ENCODE measurements around the gene MTCH1. TPM values are rescaled to one million over a fixed set of nuclear protein-coding genes. Genes with fewer than 3 reads are reported as not detected.
A peak's percentile ranks its signal among the peaks of the same experiment; 100 is the strongest.
"Not testable (repeated sequence)": the region's sequence is repeated elsewhere in the genome, so short reads cannot be mapped to it uniquely, and the experiment has no call there.

The MTCH1 gene
- polyA plus RNA-seq, 10 donors: 93.3 to 132 (median 112) TPM

DNA sequence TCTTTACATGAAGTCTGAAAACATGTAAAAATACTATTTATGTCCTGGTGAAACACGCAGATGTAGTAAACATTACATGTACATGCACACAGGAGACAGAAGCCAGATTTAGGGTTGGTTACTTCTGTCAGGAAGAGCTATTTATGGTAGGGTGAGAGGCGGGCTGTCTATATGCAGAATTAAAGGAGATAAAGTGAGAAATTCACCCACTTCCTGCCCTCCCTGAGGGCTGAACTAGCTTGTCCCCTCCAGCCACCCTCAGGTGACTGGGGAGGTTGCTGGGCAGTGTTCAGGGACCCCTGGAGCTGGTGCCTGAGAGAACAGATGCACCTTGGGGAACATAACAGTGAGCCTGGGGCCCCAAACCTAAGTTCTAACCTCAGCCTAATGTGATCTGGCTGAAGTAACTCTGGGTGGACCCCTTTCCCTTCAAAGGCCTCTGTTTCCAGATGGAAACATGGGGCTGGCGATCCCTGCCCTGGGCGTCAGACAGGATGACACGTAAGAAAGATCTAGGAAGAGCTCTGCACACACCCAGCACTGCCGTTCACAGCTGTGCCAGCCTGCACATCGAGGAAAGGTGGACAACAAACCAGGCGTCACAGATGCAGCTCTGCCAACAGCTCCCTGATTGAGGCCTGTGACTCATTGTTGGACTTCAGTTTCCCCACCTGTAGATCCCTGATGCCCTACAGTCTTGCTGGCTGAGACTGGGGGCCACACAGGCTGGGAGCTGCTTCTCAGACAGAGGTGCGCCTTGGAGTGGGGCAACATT, 30.1 kb downstream of the MTCH1 start:
- DNase-seq: no peak

DNA sequence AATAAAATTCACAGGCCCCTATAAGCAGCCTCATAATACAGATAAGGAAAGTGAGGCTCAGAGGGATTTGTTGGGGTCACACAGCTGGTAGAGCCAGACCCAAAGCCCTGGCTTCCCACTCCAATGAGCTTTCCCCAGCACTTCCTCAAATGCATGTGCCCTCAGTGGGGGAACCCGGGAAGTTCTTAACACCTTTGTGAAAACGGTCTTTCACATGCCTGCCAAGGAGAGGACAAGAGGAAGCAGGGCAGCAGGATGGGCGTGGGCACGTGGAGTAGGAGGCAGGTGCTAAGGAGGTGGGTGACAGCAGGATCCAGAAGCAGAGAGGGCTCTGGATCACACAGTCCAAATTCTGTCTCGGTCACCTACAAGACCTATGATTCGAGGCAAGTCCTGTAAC, 30.9 kb downstream of the MTCH1 start:
- DNase-seq: no peak

DNA sequence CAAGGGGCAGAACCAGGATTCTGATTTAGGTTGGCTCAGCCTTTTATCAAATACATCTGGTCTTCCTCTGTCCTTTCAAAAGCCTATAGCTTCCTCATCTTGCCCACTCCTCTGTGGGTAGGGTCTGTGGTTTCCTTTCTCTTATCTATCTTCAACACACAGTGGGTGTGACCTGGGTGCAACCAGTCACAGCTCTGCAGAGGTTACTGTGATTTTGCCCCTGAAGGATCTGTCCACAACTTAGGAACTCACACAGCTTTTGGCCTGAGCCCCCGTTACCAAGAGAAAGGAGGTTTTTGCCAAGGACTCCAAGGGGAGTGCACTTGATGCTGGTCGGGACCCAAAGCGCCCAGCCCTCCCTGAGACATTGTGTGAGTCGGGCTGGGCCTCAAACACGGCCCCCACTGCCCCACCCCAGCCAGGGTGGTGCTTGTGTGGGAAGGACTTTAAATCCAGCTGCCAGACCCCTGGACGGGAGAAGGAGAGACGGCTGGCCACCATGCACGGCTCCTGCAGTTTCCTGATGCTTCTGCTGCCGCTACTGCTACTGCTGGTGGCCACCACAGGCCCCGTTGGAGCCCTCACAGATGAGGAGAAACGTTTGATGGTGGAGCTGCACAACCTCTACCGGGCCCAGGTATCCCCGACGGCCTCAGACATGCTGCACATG, 31.6 kb downstream of the MTCH1 start, which contains the start of gene PI16:
Gene PI16 (plus strand): TSS at position 477 of the 670 bp plus-strand sequence. CDS start 23 bp downstream, at position 500.
- DNase-seq: no peak

DNA sequence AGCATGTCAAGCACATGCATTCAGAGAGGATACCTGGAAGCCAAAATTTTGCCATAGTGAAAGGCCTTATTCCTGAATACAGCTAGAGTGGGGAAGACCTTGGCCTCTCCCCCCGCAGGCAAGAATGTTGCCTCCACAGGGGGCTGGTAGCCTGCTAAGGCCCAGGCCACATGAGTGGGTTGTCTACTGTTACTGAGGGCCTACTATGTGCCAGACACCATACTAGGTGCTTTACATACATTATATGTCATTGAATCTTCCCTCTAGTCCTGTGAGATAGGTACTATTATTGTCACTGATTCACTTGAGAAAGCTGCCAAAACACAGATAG, 32.1 kb downstream of the MTCH1 start:
- DNase-seq: no peak

DNA sequence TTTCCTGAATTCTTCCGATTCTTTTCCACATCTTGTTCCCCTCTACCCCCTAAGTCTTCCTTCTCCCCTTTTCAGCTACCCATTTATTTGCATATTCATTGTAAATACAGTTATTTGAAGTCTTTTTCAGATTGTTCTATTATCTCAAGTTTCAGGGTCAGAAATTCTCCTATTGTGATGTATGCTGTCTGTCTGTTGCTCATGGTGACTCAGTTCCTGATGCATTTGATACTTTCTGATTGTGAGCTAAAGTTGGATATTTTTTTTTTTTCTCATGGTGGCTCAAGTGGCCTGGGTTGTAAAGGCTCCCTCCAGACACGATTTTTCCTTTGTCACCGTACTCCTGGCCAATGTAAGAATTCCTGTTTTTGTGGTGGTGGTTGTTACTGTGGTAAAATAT, 36.4 kb downstream of the MTCH1 start:
- no peak for DNase-seq

DNA sequence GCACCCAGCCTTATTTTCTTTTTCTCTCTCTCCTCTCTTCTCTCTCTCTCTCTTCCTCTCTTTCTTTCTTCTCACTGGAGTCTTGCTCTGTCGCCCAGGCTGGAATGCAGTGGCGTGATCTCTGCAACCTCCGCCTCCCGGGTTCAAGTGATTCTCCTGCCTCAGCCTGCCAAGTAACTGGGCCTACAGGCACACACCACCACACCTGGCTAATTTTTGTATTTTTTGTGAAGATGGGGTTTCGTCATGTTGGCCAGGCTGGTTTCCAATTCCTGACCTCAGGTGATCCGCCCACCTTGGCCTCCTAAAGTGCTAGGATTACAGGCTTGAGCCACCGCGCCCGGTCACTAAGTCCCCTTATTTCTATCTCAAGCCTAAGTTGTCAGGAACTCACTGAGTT, 36.9 kb downstream of the MTCH1 start:
- DNase-seq: not testable (repeated sequence)

DNA sequence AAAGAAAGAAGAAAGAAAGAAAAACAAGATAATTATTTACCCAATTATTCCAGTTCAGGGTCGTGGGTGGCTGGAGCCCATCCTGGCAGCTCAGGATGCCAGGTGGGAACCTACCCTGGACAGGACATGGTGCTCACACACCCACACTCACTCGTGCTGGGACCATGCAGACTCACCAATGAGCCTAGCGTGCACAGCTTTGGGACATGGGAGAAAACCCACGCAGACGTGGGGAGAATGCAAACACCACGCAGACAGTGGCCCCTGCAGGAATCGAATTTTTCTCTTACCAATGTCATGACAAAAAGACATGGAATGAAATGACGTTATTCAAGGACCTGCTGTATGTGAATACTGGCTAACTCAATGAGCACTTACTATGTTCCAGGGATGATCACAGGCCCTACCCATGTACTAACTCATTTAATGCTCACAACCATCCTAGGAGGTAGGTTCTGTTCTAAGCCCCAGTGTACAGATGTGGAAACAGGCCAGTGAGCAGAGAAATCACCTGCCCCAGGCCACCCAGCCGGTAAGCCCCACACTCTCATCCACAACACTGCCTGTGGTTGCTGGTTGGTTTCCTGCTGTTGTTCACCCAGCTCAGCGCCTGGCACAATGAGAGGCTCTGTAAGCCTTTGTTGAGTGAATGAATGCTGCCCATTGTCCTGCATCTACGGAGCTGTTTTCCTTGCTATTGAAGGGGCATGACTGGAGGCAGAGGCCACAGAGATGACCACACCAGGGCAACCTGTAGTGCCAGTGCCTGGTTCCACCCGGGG, 38.2 kb downstream of the MTCH1 start:
- DNase-seq: no peak

DNA sequence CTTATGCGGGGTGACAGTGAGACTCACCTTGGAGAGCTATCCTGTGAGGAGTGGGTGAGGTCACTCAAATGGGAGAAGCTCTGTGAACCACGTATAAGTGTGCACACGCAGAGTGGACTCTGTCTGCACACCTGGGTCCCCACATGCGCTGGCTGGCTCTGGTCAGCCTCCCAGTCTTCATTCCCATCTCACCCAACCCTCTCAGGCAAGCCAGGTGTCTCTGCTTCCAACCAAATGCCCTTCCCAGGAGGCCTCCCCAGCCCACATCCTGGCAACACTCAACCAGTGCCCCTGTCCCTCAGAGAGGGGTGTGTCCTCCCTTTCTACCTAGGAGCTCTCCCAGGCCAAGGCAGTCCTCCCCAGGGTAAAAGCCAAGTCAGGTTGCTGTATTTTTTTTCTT, 39.5 kb downstream of the MTCH1 start:
- DNase-seq: no peak

DNA sequence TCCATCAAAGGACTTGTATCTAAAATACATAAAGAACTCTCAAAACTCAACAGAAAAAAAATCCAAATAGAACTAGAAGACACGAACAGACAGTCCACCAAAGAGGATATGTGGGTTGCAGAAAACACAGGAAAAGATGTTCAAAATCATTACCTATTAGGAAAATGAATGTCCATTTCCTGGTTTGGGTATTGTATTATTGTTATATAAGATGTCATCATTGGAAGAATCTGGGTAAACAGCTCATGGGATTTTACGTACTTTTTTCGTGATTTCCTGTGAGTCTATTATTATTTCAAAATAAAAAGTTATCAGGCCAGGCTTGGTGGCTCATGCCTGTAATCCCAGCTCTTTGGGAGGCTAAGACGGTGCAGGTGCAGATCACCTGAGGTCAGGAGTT, 40.7 kb downstream of the MTCH1 start:
- DNase-seq: no peak

DNA sequence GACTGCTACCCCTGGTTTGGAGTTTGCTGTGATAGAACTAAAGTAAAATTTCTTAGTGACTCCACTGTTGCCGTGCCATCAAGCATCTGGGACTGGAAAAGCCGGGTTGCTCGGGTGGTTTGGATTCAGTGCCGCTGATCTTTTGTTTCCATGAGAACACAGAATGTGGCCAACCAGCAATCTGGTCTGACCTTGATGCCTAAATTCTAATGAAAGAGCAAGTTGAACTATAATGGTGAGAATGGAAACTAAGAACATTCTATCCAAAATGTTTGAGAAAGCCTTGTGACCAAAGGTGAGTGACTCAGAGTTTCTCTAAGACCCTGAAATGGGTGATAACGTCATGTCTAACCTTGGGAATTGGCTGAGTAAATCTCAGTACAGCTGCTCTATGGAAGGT, 41.3 kb downstream of the MTCH1 start:
- no peak for DNase-seq

DNA sequence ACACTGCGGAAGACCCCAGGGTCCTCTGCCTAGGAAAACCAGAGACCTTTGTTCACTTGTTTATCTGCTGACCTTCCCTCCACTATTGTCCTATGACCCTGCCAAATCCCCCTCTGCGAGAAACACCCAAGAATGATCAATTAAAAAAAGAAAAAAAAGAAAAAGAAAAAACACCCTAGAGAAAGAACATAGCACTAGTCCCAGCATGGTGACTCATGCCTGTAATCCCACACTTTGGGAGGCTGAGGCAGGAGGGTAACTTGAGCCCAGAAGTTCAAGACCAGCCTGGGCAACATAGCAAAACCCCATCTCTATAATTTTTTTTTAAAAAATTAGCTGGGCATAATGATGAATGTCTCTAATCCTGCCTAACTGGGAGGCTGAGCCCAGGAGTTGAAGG, 43.7 kb downstream of the MTCH1 start:
- DNase-seq: not testable (repeated sequence)

DNA sequence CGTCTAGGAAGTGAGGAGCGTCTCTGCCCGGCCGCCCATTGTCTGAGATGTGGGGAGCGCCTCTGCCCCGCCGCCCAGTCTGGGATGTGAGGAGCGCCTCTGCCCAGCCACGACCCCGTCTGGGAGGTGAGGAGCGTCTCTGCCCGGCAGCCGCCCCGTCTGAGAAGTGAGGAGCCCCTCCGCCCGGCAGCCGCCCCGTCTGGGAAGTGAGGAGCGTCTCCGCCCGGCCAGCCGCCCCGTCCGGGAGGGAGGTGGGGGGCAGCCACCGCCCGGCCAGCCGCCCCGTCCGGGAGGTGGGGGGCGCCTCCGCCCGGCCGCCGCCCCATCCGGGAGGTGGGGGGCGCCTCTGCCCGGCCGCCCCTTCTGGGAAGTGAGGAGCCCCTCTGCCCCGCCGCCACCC, 44.4 kb downstream of the MTCH1 start:
- not testable (repeated sequence) for DNase-seq

DNA sequence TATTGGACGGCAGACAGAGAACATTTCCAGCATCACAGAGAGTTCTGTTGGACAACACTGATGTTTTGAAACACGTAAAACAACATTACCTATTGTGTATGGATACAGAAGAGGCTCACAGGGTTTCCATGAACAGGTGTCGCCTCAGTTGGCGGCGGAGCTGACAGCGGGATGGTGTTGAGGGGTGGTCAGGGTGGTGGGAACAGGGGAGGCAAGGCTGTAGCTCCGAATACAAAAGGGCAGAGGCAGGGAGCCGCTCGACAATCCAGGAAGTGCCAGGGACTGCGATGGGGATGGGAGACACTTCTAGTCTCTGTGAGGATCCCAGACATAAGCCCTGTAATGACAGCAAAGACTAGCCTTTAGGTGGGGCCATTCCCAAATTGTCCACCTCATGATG, 46.0 kb downstream of the MTCH1 start:
- no peak for DNase-seq

DNA sequence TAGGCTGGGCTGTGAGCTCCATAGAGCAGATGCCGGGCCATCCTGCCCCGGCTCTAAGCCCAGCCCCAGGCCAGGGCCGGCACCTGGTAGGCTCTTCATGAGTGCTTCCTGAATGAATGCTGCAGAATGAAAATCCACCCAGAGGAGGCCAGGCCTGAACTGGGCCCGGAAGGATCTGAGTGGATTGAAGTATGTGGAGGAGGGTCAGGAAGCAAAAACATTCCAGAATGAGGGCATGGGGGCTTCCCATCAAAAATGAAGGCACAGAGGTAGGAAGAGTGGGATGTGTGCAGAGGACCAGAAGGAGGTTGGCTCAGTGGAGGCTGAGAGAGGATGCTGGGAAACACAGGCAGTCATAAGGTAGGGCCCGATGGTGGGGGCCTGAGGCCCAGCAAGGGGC, 47.0 kb downstream of the MTCH1 start:
- DNase-seq: not testable (repeated sequence)

DNA sequence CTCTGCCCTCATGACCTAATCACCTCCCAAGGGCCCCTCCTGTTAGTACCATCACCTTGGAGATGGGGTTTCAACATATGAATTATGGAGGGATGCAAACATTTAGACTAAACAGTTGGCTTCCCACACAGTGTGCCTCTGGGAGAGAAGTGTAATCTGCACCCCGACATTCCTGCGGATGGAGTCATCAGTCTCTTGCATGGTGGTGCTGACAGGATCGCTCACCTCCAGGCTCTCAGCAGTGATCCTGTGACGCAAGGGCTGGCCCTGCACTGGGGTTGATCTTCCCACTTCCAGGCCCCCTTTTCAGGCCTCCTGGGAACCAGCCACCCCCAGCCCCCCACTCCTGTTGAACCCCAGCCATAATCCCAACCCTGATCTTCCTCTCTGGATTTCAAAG, 47.5 kb downstream of the MTCH1 start:
- DNase-seq: peak in 1 of 3 donors; percentile 67

DNA sequence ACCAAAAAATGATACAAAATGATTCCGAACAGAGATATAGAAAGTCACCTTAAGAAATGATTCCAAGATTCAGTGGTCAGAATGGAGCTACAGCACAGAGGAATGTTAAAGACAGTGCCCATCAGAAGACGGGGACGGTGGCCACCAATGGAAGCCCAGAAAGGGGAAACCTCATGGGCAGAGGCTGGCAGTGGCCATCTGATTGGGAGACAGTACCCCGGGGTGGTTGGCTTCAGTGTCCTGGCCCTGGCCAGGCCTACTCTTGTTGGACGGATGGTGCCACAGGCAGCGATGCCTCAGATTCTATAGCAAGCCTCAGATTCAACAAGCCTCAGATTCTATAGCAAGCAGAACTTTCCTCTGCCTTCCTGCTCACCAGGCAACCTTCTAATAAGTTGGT, 48.1 kb downstream of the MTCH1 start:
- no peak for DNase-seq

DNA sequence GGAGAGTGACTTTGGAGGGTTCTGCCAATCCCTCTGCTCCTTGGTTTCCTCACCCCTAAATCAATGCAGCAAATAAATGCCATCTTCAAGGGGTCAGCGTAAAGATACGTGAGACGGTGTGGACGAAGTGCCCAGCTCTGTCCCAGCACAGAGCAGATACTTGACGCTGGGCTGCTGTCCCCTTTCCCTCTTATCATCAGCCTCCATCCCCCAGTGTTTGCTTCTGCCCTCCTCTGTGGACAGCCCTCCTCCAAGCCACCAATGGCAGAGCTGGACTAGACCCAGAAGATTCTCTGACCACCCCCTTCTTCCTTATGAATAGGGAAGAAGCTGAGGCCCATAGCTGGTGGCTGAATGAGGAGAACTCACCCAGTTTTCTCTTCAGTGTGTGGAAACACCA, 49.2 kb downstream of the MTCH1 start:
- DNase-seq: no peak

DNA sequence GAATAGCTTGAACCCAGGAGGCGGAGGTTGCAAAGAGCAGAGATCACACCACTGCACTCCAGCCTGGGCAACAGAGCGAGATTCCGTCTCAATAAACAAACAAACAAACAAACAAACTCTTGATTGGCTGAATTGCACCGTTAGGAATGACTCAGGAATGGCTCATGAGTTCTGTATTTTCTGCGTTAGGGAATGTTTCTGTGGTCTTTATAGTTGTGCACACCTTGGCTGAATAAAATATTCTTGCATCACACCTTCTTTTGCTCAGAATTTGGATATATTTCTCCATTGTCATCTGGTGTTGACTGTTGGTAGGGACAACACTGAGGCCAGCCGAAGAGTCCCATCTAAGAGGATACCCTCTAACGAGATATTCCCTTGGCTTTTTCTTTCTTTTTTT, 51.1 kb downstream of the MTCH1 start:
- DNase-seq: no peak

DNA sequence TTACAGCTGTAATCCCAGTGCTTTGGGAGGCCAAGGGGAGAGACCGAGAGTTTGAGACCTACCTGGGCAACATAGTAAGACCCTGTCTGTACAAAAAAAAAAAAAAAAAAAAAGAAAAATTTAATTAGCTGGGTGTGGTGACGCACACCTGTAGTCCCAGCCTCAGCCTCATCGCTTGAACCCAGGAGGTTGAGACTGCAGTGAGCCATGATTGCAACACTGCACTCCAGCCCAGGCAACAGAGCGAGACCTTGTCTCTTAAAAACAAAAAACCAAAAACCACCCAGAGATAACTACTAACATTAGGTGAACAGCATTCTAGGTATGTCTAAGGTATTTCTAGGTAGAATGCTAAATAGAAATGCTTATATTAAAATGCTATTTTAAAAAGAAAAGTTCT, 52.5 kb downstream of the MTCH1 start:
- no peak for DNase-seq

DNA sequence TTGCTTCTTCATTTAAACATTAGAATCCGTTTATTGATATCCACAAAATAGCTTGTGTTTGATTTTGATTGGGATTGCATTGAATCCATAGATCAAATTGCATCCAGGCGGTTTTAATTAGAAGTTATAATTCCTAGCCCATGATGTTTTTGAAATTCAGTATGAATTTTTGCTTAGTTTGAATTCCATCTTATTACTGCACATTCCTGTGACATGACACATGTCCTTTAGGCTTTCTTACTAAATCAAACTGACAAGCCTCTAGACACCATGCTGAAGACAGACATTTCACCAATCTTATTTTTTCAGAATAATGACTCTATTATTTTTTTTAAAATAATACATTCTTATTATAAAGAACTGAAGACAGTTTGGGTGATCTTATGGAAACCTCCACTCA, 52.9 kb downstream of the MTCH1 start:
- DNase-seq: peak in 1 of 3 donors; percentile 74

DNA sequence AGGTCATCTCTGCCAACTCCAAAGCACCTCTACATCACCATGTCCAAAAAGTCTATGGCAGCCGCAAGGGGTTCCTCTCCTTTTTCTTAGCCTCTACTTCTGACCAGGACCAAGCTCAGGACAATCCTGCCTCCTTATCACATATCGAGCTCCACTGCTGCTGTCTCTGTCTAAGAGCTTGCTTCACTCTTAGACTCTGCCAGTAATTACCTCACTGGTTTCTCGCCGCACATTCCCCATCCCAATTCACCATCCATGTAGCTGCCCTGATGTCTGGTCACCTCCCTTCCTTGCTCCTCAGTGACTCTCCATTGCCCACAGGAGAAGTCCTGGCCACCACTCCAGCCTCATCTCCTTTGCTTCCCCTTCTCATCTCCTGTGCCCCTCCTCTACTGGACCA, 55.5 kb downstream of the MTCH1 start:
- no peak for DNase-seq

DNA sequence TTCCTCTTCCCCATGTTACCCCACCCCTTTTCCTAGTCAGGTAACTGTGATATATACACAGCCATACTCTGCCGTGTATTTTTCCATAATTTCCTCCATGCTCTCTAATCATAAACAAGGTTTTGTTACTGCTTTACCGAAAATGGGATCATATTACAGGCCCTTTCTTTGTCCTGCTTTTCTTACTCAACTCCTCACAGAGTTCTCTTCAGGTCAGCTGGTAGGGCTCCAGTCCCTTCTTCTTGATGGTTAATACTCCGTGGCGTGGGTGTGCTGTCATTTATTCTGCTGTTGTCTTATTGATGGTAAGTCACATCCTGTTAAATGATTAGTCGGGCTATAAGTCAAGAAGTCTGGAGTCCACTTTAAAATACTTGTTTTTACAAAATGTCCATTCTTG, 56.4 kb downstream of the MTCH1 start:
- DNase-seq: no peak

DNA sequence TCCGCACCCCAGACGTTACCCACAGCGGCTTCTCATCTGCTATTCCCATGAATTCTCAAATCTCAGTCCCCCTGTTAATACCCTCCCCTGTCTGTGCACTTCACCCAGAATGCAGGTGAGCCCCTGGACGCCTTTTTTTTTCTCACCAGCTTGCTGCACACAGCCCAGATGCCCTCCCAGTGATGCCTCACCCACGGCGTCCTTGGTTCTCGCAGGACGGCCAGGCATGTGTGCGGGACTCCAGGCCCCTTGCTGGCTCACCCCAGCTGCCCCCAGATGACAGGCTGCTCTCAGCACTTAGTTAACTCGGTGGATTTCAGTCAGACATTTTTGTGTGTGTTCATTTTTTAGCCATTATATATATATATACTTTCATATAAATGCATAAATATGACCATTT, 56.8 kb downstream of the MTCH1 start:
- DNase-seq: no peak
